Fibroblast of mammary gland (primary cell): ENCODE data around the gene ZMPSTE24.

ENCODE experiments used
- DNase-seq: peaks from one replicate; pipeline ENCODE4 v3.0.0-alpha.2; 2010; ENCODE audit warnings: low read depth
- H3K4me3 ChIP-seq: 2 replicates; pipeline ENCODE4 v1.5.1; 2011; ENCODE audit warnings: low read depth, mild to moderate bottlenecking, low read length, moderate library complexity; ENCODE audit not compliant: control insufficient read depth
- CTCF ChIP-seq: conservative IDR thresholded peaks from 2 replicates; pipeline ENCODE4 v1.5.1; 2011; ENCODE audit warnings: low read depth, low read length, inconsistent platforms; ENCODE audit not compliant: control insufficient read depth, insufficient read depth

The ZMPSTE24 gene

GRCh38 chr1:40226192-40226591 lies 31.8 kb upstream of the ZMPSTE24 start:
- no peak for DNase-seq
- no peak for TF ChIP-seq CTCF
- no peak overlapping the region for H3K4me3 ChIP-seq

DNA sequence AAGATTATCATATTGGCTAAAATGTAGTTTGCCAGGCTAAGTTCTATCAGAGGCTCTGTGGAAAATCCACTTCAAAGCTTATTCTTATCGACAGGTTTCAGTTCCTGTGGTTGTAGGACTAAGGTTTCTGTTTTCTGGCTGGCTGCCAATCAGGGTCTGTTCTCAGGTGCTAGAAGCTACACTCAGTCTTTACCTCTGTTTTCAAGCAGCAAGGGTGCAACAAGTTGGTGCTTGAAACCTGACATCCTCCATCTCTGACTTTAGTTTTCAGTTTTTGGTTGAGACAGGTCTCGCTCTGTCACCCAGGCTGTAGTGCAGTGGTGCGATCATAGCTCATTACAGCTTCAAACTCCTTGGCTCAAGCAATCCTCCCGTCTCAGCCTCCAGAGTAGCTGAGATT lies 25.6 kb upstream of the ZMPSTE24 start:
- no peak for TF ChIP-seq CTCF
- no peak for DNase-seq
- no peak overlapping the region for H3K4me3 ChIP-seq

DNA sequence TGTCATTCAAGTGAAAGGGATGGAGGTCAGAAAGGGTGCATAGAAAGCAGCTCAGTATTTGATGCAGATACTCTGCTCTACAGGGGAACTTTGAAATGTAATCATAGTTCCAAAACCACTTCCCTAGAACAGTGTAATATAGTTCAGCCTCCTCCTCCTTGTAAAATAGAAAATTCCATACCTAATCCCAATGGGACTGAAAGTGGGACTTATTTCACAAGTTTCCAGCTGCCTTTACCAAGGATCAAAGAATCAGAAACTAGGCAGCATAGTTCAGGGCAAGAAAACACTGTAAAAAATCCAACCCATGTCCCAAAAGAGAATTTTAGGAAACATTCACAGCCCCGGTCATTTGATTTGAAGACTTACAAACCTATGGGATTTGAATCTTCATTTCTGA lies 18.4 kb upstream of the ZMPSTE24 start:
- peak; percentile 54 for DNase-seq
- no peak overlapping the region for H3K4me3 ChIP-seq
- TF ChIP-seq CTCF = no peak

GRCh38 chr1:40240390-40240789 lies 17.6 kb upstream of the ZMPSTE24 start:
- no peak for TF ChIP-seq CTCF
- H3K4me3 ChIP-seq = no peak overlapping the region
- DNase-seq = no peak

DNA sequence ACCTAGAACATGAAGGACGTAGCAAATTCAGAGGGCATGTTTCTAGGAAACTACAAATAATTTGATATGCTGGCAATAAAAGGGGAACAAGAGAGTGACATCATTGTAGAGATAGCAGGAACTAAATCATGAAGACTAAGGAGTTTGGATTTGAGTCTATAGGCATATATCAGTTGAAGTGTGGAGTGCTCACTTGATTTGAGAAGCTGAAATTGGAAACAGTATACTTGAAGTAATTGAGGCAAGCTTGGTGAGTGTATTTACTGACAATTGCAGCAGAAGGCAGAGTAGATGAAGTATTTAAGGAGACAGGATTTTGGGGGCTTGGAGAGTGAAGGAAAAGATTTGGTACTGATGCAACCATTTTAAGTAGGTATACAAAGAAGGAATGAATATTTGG lies 16.7 kb upstream of the ZMPSTE24 start:
- DNase-seq = no peak
- TF ChIP-seq CTCF = no peak
- H3K4me3 ChIP-seq = no peak overlapping the region

GRCh38 chr1:40243351-40243750 lies 14.7 kb upstream of the ZMPSTE24 start:
- no peak for TF ChIP-seq CTCF
- DNase-seq = peak; percentile 21
- no peak overlapping the region for H3K4me3 ChIP-seq

DNA sequence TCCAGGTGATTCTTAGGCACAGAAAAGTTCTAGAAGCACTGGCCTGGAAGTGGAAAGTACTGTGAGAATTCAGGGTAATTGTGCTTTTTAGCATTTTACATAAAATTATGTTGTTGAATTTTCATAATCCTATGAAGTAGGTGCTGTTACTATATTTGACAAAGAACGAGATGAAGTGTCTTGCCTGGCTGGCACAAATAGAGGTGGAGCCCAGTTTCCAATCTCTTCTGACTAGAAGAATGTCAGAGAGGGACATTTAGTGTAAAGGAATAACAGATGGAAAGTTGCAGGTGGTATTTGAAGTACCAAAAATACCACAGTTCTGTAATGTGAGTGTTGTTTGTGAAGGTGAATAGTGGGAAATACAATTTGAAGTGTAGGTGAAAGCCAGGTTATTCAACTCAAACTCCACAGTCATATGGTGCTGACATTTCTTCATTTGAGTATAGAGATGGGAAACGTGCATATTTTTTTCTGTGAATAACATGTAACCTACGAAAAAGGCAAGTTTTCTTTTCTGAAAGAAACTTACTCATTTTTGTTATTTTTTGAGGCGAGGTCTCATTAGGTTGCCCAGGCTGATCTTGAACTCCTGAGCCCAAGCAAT lies 13.8 kb upstream of the ZMPSTE24 start:
- TF ChIP-seq CTCF = no peak
- no peak for DNase-seq

More for the DNA sequence above, 13.8 kb upstream of the ZMPSTE24 start:
- H3K4me3 ChIP-seq = no peak overlapping the region
